T-cell (primary cell): ENCODE results near the gene INHBB. TPM values are rescaled to one million over a fixed set of nuclear protein-coding genes. Genes with fewer than 3 reads are reported as not detected.
"Not testable (repeated sequence)": the region's sequence is repeated elsewhere in the genome, so short reads cannot be mapped to it uniquely, and the experiment has no call there.

ENCODE experiments used
- ATAC-seq, 4 experiments: fragments of 200-7000 bp in 3 of 4; fragments of 150-1000 bp in 1 of 4; cut with Tn5 transposase; replicated peaks in 1 of 4; 1 replicate in 3 of 4; 2 replicates in 1 of 4; pipeline ENCODE4 v1.10.0; 2021; ENCODE audit warnings: moderate library complexity in 3 of 4, mild to moderate bottlenecking in 2 of 4, moderate number of reproducible peaks in 1 of 4
- CTCF ChIA-PET, 2 donors: fragments of 300-600 bp; sonication (Branson Sonifier 250); formaldehyde crosslinking; loops; one replicate each; lab custom pipeline; 2022; ENCODE audit warnings: antibody characterized with exemption in 2 of 2; lab: Charles Lee
- POLR2A ChIA-PET, 2 donors: fragments of 300-600 bp; sonication (Branson Sonifier 250); formaldehyde crosslinking; loops; one replicate each; lab custom pipeline; 2022; ENCODE audit warnings: antibody characterized with exemption in 2 of 2; lab: Charles Lee
- DNase-seq, 35 experiments: peaks; one replicate each; pipeline versions ENCODE4 v3.0.0 to v3.0.0-alpha.2; 2013 to 2023
- H3K27ac ChIP-seq: one replicate; pipeline ENCODE4 v1.5.1; 2013; ENCODE audit warnings: low read length
- H3K27me3 ChIP-seq, 2 experiments: replicated peaks in 1 of 2; 1 replicate in 1 of 2; 2 replicates in 1 of 2; pipeline versions ENCODE4 v1.6.1 to v1.7.0; 2013; ENCODE audit warnings: low read length in 1 of 2, mixed read lengths in 1 of 2; ENCODE audit not compliant: control insufficient read depth in 2 of 2, insufficient read depth in 2 of 2; ENCODE audit errors: extremely low read depth in 1 of 2
- H3K36me3 ChIP-seq, 2 donors: 1 replicate in 1 of 2; 2 replicates in 1 of 2; pipeline versions ENCODE4 v1.6.1 to v1.7.0; 2013; ENCODE audit warnings: low read length in 1 of 2; ENCODE audit not compliant: control insufficient read depth in 2 of 2, insufficient read depth in 1 of 2; ENCODE audit errors: extremely low read depth in 1 of 2
- H3K4me1 ChIP-seq, 2 experiments: 1 replicate in 1 of 2; 2 replicates in 1 of 2; pipeline versions ENCODE4 v1.6.1 to v1.7.0; 2013; ENCODE audit warnings: low read length in 2 of 2, mixed read lengths in 1 of 2; ENCODE audit not compliant: insufficient read depth in 2 of 2, control insufficient read depth in 1 of 2; ENCODE audit errors: extremely low read depth in 1 of 2
- H3K4me3 ChIP-seq, 2 donors: 1 replicate in 1 of 2; 2 replicates in 1 of 2; pipeline versions ENCODE4 v1.5.1 to v1.7.0; 2013; ENCODE audit warnings: mild to moderate bottlenecking in 2 of 2, low read length in 1 of 2, moderate library complexity in 1 of 2; ENCODE audit not compliant: control insufficient read depth in 1 of 2; ENCODE audit errors: extremely low read depth in 1 of 2
- H3K9me3 ChIP-seq: 2 replicates; pipeline ENCODE4 v1.7.0; 2013
- H3K27ac Mint-ChIP-seq, 2 donors: one replicate each; pipeline ENCODE4 v1.8.0; 2020 to 2021; ENCODE audit warnings: mild to moderate bottlenecking in 2 of 2, mixed read lengths in 2 of 2
- H3K27me3 Mint-ChIP-seq, 2 donors: one replicate each; pipeline ENCODE4 v1.8.0; 2021 to 2022; ENCODE audit warnings: mixed read lengths in 2 of 2
- H3K36me3 Mint-ChIP-seq: one replicate; pipeline ENCODE4 v1.8.0; 2021; ENCODE audit warnings: mixed read lengths
- H3K4me1 Mint-ChIP-seq, 3 donors: one replicate each; pipeline ENCODE4 v1.8.0; 2020 to 2022; ENCODE audit warnings: mixed read lengths in 3 of 3, mild to moderate bottlenecking in 1 of 3
- H3K4me3 Mint-ChIP-seq, 3 donors: one replicate each; pipeline ENCODE4 v1.8.0; 2020 to 2022; ENCODE audit warnings: mild to moderate bottlenecking in 3 of 3, mixed read lengths in 3 of 3, moderate library complexity in 3 of 3
- H3K9me3 Mint-ChIP-seq, 3 donors: one replicate each; pipeline ENCODE4 v1.8.0; 2020 to 2022; ENCODE audit warnings: mixed read lengths in 3 of 3
- WGBS: methylation state at CpG from one replicate; pipeline ENCODE4 v1.1.5; 2013; ENCODE audit warnings: missing lambda C conversion rate; ENCODE audit not compliant: insufficient coverage; 5-methylcytosine and 5-hydroxymethylcytosine counted together
- total RNA-seq, 35 experiments: library from RNA in 6 of 35; stranded (reverse) in 6 of 35; fragments of 120-200 nt in 1 of 35; gene quantifications; one replicate each; pipeline versions ENCODE4 v1.2.1 to v1.2.4 and lab custom pipeline; 2013 to 2026

Gene INHBB
- total RNA-seq, 5 donors from 2014 or later (not counting 1 experiment from before 2014, with no cell fraction given) = 0.09 to 0.19 (median 0.10) TPM; not detected in 2

GRCh38 chr2:120318626-120319025 is 27.3 kb upstream of the INHBB start:
- ATAC-seq = no peak
- H3K9me3 Mint-ChIP-seq = no peaks in the 10 kb centered on the region
- no peaks in the 10 kb centered on the region for H3K36me3 Mint-ChIP-seq
- ChIA-PET CTCF (no interaction called here), POLR2A (no interaction called here)
- H3K27me3 Mint-ChIP-seq = no peaks in the 10 kb centered on the region
- H3K27ac ChIP-seq = no peak overlapping the region
- 79% methylated on average over 2 of the region's 8 CpGs for WGBS
- H3K4me3 Mint-ChIP-seq = no peak overlapping the region
- H3K27ac Mint-ChIP-seq = no peak overlapping the region
- DNase-seq = no peak
- H3K36me3 ChIP-seq = no peaks in the 10 kb centered on the region
- H3K27me3 ChIP-seq = peaks cover 0 to 37% of the 10 kb centered on the region in 2 experiments
- peaks cover 21 to 26% (median 24%) of the 10 kb centered on the region in 3 donors for H3K4me1 Mint-ChIP-seq
- peaks cover 9 to 17% of the 10 kb centered on the region in 2 experiments for H3K4me1 ChIP-seq
- no peak overlapping the region for H3K4me3 ChIP-seq
- H3K9me3 ChIP-seq = no peaks in the 10 kb centered on the region

GRCh38 chr2:120319123-120319522 is 26.8 kb upstream of the INHBB start:
- DNase-seq = no peak
- H3K27me3 Mint-ChIP-seq = no peaks in the 10 kb centered on the region
- ChIA-PET CTCF (no interaction called here), POLR2A (no interaction called here)
- no peaks in the 10 kb centered on the region for H3K36me3 Mint-ChIP-seq
- no peak for ATAC-seq
- H3K9me3 Mint-ChIP-seq = no peaks in the 10 kb centered on the region
- Histone ChIP-seq H3K4me3 (no peak overlapping the region), H3K27ac (no peak overlapping the region), H3K27me3 (peaks cover 0 to 33% of the 10 kb centered on the region in 2 experiments), H3K4me1 (peaks cover 7 to 12% of the 10 kb centered on the region in 2 experiments), H3K9me3 (no peaks in the 10 kb centered on the region), H3K36me3 (no peaks in the 10 kb centered on the region)
- H3K27ac Mint-ChIP-seq = no peak overlapping the region
- no peak overlapping the region for H3K4me3 Mint-ChIP-seq
- peaks cover 17 to 24% (median 19%) of the 10 kb centered on the region in 3 donors for H3K4me1 Mint-ChIP-seq
- 81% methylated on average over 4 of the region's 10 CpGs for WGBS

GRCh38 chr2:120319686-120320317 is 26.1 kb upstream of the INHBB start:
- Mint-ChIP-seq H3K4me3 (no peak overlapping the region), H3K27ac (no peak overlapping the region), H3K27me3 (no peaks in the 10 kb centered on the region), H3K4me1 (peaks cover 10 to 17% (median 13%) of the 10 kb centered on the region in 3 donors), H3K36me3 (no peaks in the 10 kb centered on the region), H3K9me3 (no peaks in the 10 kb centered on the region)
- no peak overlapping the region for H3K27ac ChIP-seq
- CTCF ChIA-PET = no interaction called here
- WGBS = 85% methylated on average over 14 of the region's 18 CpGs
- POLR2A ChIA-PET = no interaction called here
- H3K9me3 ChIP-seq = no peaks in the 10 kb centered on the region
- H3K27me3 ChIP-seq = peaks cover 0 to 27% of the 10 kb centered on the region in 2 experiments
- no peak for DNase-seq
- no peak overlapping the region for H3K4me3 ChIP-seq
- H3K4me1 ChIP-seq = peaks cover 3 to 5% of the 10 kb centered on the region in 2 experiments
- ATAC-seq = no peak
- no peaks in the 10 kb centered on the region for H3K36me3 ChIP-seq

DNA sequence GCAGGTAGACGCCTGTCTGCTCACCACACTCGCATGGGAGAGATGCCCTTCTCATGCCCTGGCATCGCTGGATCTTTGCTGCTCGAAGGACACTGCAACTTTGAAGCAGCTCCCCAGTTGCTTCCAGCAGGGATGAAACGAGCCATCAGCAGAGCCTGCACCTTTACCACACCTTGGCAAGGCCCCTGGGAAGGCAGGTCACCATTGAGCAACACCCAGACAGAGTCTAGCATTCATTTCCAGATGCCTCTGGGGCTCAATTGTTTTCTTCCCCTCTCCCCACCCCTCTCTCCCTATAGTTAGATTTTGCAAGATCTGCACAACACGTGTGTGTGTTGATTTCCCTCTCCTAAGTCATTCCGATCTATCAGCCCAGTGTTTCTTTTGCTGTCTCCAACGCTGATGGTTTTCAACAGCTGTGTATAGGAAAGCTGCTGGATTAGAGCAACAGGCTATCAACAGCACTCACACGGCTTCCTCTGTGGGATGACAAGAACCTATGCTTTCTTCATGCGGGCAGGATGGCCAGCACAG is 25.6 kb upstream of the INHBB start:
- ChIA-PET POLR2A (no interaction called here), CTCF (no interaction called here)
- ATAC-seq = no peak
- Mint-ChIP-seq H3K4me1 (peaks cover 6 to 11% (median 8%) of the 10 kb centered on the region in 3 donors), H3K27me3 (peaks cover 0 to 1% of the 10 kb centered on the region in 2 donors), H3K36me3 (no peaks in the 10 kb centered on the region), H3K9me3 (no peaks in the 10 kb centered on the region), H3K27ac (no peak overlapping the region), H3K4me3 (no peak overlapping the region)
- no peaks in the 10 kb centered on the region for H3K4me1 ChIP-seq
- H3K4me3 ChIP-seq = no peak overlapping the region
- no peaks in the 10 kb centered on the region for H3K9me3 ChIP-seq
- peaks cover 0 to 22% of the 10 kb centered on the region in 2 experiments for H3K27me3 ChIP-seq
- H3K27ac ChIP-seq = no peak overlapping the region
- no peaks in the 10 kb centered on the region for H3K36me3 ChIP-seq
- no peak for DNase-seq
- WGBS = 73% methylated on average over 7 of the region's 10 CpGs

DNA sequence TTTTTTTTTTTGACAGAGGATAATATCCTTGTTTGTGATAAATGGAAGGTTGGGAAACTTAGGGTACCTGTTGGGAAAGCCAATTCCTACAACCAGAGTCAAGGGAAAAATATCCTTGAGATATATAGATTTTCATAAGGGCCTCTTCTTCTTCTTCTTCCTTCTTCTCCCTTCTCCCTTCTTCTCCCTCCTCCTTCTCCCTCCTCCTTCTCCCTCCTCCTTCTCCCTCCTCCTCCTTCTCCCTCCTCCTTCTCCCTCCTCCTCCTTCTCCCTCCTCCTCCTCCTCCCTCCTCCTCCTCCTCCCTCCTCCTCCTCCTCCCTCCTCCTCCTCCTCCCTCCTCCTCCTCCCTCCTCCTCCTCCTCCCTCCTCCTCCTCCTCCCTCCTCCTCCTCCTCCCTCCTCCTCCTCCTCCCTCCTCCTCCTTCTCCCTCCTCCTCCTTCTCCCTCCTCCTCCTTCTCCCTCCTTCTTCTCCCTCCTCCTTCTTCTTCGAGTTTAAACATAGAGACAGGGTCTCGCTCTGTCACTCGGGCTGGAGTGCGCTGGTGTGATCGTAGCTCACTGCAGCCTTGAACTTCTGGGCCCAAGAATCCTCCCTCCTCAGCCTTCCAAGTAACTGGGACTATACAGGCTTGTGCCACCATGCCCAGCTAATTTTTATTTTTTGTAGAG is 24.9 kb upstream of the INHBB start:
- H3K4me1 Mint-ChIP-seq, H3K4me1 ChIP-seq, H3K27ac ChIP-seq, ATAC-seq, POLR2A ChIA-PET, H3K27me3 Mint-ChIP-seq, H3K9me3 Mint-ChIP-seq, H3K4me3 Mint-ChIP-seq, H3K27ac Mint-ChIP-seq, H3K36me3 ChIP-seq, DNase-seq, H3K4me3 ChIP-seq, H3K9me3 ChIP-seq, H3K36me3 Mint-ChIP-seq: not testable (repeated sequence)
- WGBS = 93% methylated on average over 3 of the region's 5 CpGs
- peaks cover 0 to 23% of the 10 kb centered on the region in 2 experiments for H3K27me3 ChIP-seq
- CTCF ChIA-PET = interaction anchor here in 1 of 2 donors (0.5 to 0.7 kb wide), 2 partner anchors 8 to 31 kb away, joined by 3 to 4 read pairs; no protein-coding TSS in a partner anchor

DNA sequence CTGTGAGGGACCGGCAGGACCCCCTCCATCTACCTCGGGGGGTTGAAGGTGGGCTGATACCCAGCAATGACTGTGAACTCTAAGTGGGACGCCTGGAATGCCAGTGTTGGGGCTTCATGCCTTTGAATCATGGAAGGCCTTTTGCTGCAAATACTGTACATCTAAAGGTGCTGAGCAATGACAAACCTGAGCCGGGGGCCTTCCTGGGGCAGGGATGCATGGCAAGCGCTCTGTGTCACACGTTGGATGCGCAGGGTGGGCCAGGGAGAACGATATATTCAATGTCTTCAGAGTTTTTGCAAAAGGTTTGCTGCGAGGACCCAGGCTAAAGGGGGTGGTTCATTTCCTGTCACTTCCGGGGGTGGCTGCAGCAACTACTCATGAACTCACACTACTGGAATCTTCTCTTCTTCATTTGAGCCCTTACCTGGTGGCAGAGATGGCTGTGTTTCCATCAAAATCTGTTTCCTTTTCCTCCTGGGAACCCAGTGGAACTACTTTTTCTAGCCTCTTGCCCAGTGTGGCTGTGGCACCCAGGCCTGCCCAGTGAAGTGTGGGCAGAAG is 24.1 kb upstream of the INHBB start:
- ChIA-PET CTCF (interaction anchor here in 1 of 2 donors (0.7 kb wide), 1 partner anchor 9 kb away, joined by 3 read pairs; no protein-coding TSS in a partner anchor), POLR2A (no interaction called here)
- Histone ChIP-seq H3K4me3 (no peak overlapping the region), H3K27ac (no peak overlapping the region), H3K4me1 (no peaks in the 10 kb centered on the region), H3K27me3 (peaks cover 0 to 24% of the 10 kb centered on the region in 2 experiments), H3K36me3 (no peaks in the 10 kb centered on the region), H3K9me3 (no peaks in the 10 kb centered on the region)
- Mint-ChIP-seq H3K4me3 (no peak overlapping the region), H3K9me3 (no peaks in the 10 kb centered on the region), H3K36me3 (no peaks in the 10 kb centered on the region), H3K27me3 (peaks cover 0 to 2% of the 10 kb centered on the region in 2 donors), H3K27ac (no peak overlapping the region), H3K4me1 (peaks cover 6 to 7% (median 6%) of the 10 kb centered on the region in 3 donors)
- DNase-seq (no peak), ATAC-seq (no peak)
- WGBS = 71% methylated on average over 4 of the region's 10 CpGs
